Measurements from ENCODE around the gene LGR6. TPM values are rescaled to one million over a fixed set of nuclear protein-coding genes. Genes with fewer than 3 reads are reported as not detected.

Gene LGR6
- total RNA-seq, 1 donor from 2014 or later: 1.8 TPM

DNA sequence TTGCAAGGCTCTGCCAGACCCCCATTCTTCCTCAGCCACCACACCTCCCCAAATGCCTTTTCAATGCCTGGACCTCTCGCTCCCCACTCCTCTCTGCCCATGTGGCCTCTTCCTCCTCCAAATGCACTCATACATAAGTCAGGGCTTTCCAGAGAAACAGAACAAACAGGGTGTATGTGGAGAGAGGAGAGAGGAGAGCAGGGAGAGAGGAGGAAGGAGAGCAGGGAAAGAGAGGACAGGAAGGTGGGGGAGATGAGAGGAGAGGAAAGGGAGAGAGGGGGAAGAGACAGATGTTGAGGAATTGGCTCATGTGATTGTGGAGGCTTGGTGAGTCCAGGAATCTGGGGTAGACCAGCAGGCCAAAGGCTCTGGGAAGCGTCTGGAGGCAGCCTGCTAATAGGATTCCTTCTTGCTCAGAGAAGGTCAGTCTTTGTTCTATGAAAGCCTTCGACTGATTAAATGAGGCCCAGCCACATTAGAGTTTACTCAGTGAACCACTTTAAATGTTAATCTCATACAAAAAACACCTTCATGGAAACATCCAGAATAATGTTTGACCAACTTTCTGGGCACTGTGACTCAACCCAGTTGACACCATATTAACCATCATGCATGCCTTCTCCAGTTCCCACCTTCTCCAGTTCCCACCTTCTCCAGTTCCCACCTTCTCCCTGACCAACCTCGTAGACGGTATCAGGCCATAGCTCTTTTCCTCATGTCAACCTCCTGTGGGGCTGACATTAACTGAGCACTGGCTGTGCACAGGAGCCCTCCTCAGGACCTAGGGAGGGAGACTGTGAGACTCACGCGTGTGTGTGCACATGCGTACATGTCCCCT is 11.3 kb upstream of the LGR6 start:
- Mint-ChIP-seq H3K36me3 (ENCODE audit: low read depth) (no peaks in the 10 kb centered on the region), H3K27ac (ENCODE audit: unreplicated experiment) (no peak overlapping the region), H3K4me3 (ENCODE audit: unreplicated experiment) (no peak overlapping the region), H3K27me3 (ENCODE audit: low read depth) (peaks cover 34% of the 10 kb centered on the region), H3K9me3 (ENCODE audit: low read depth) (no peaks in the 10 kb centered on the region), H3K4me1 (ENCODE audit: low read depth) (peaks cover 5% of the 10 kb centered on the region)
- no peak for TF ChIP-seq CTCF (IDR thresholded peaks at IDR 0.05)
- DNase-seq (ENCODE audit: low spot score): no peak

DNA sequence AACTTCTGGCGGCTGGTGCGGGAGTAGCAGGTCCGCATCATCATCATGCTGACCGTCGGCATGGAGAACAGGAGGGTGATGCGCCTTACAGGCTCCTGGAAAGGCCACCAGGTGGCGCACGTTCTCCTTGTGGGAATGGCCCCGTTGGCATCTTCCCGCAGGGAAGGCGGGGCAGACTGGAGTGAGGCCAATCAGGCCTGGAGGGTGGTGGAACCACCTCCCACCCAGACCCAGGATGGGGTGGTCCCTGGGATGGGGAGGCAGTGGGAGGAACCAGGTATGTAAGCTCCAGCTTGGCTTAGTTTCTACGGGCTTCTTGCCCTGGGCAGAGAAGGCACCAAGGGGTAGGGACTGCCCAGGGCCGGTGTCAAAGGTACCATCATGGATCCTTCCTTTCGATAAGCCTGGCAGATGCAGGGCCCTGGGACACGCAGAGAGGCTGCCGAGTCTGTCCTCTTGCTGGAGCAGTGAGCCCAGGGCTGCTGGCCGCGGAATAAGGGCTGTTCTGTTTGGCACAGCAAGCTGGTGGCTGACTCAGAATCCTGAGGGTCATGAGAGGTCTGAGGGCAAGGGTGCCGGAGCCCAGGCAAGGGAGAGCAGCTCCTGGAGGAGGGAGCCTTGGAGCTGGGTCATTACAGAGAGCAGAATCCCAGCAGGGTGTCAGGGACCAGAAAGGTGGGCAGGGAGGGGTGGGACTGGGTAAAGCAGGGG is 8.7 kb upstream of the LGR6 start:
- no peak for DNase-seq (ENCODE audit: low spot score)
- no peaks in the 10 kb centered on the region for H3K36me3 Mint-ChIP-seq (ENCODE audit: low read depth)
- H3K9me3 Mint-ChIP-seq (ENCODE audit: low read depth): no peaks in the 10 kb centered on the region
- peak overlapping the region; percentile 54 for H3K27ac Mint-ChIP-seq (ENCODE audit: unreplicated experiment)
- H3K4me1 Mint-ChIP-seq (ENCODE audit: low read depth): peaks cover 5% of the 10 kb centered on the region
- peak overlapping the region; percentile 56 for H3K4me3 Mint-ChIP-seq (ENCODE audit: unreplicated experiment)
- TF ChIP-seq CTCF (IDR thresholded peaks at IDR 0.05): peak; percentile 92
- peaks cover 24% of the 10 kb centered on the region for H3K27me3 Mint-ChIP-seq (ENCODE audit: low read depth)

DNA sequence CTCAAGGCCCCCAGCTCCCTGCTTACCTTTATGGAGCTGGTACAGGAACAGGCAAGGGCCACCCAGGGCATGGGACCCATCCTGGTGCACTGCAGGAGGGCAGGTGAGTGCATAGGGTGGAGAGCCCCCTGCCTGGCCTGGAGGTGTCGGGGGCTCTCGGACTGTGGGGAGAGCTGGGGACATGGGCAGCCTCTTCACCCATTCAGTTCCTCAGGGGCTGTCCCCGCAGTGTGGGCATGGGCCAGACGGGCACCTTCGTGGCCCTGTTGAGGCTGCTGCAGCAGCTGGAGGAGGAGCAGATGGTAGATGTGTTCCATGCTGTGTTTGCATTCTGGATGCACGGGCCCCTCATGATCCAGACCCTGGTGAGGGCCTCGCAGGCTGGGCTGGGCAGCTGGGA is 7.3 kb upstream of the LGR6 start:
- Mint-ChIP-seq H3K27ac (ENCODE audit: unreplicated experiment) (no peak overlapping the region), H3K4me3 (ENCODE audit: unreplicated experiment) (no peak overlapping the region), H3K4me1 (ENCODE audit: low read depth) (peaks cover 5% of the 10 kb centered on the region), H3K27me3 (ENCODE audit: low read depth) (peaks cover 19% of the 10 kb centered on the region), H3K9me3 (ENCODE audit: low read depth) (no peaks in the 10 kb centered on the region), H3K36me3 (ENCODE audit: low read depth) (no peaks in the 10 kb centered on the region)
- DNase-seq (ENCODE audit: low spot score): no peak
- TF ChIP-seq CTCF (IDR thresholded peaks at IDR 0.05): no peak

DNA sequence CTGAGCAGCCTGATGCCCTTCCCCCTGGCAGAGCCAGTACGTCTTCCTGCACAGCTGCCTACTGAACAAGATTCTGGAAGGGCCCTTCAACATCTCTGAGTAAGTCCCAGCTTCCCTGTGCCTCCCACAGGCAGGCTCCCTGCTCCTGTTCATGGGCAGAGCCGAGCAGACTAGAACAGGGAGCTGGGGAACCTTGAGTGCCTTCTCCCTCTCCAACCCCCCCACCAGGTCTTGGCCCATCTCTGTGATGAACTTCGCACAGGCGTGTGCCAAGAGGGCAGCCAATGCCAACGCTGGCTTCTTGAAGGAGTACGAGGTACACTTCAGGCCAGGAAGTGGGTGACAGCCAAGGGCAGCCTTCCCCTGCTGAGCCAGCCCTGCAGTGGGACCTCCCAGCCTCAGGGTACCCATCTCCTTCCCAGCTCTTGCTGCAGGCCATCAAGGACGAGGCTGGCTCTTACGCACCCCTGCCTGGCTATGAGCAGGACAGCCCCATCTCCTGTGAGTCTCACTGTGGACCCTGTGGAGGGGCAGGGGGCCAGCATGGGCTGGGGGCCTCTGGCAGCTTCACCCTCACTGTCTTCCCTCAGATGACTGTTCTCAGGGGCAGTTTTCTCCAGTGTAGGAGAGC is 6.4 kb upstream of the LGR6 start:
- H3K9me3 Mint-ChIP-seq (ENCODE audit: low read depth): no peaks in the 10 kb centered on the region

More for the DNA sequence above, 6.4 kb upstream of the LGR6 start:
- DNase-seq (ENCODE audit: low spot score): no peak
- TF ChIP-seq CTCF (IDR thresholded peaks at IDR 0.05): no peak
- Mint-ChIP-seq H3K27me3 (ENCODE audit: low read depth) (peaks cover 15% of the 10 kb centered on the region), H3K4me3 (ENCODE audit: unreplicated experiment) (no peak overlapping the region), H3K36me3 (ENCODE audit: low read depth) (no peaks in the 10 kb centered on the region), H3K27ac (ENCODE audit: unreplicated experiment) (no peak overlapping the region), H3K4me1 (ENCODE audit: low read depth) (peaks cover 5% of the 10 kb centered on the region)
